Stimulated activated CD4-positive, alpha-beta T cell treated with anti-CD3 and anti-CD28 coated beads, Interleukin-12 subunit alpha, Interleukin-12 subunit beta, amount 100 ng/mL, for 4 hours (primary cell): ENCODE results near the gene ZSWIM3.
A peak's percentile ranks its signal among the peaks of the same experiment; 100 is the strongest.
"Not testable (repeated sequence)": the region's sequence is repeated elsewhere in the genome, so short reads cannot be mapped to it uniquely, and the experiment has no call there.

Experiments
- DNase-seq: peaks from one replicate; pipeline ENCODE4 v3.0.0-alpha.2; 2020

ZSWIM3 gene

DNA sequence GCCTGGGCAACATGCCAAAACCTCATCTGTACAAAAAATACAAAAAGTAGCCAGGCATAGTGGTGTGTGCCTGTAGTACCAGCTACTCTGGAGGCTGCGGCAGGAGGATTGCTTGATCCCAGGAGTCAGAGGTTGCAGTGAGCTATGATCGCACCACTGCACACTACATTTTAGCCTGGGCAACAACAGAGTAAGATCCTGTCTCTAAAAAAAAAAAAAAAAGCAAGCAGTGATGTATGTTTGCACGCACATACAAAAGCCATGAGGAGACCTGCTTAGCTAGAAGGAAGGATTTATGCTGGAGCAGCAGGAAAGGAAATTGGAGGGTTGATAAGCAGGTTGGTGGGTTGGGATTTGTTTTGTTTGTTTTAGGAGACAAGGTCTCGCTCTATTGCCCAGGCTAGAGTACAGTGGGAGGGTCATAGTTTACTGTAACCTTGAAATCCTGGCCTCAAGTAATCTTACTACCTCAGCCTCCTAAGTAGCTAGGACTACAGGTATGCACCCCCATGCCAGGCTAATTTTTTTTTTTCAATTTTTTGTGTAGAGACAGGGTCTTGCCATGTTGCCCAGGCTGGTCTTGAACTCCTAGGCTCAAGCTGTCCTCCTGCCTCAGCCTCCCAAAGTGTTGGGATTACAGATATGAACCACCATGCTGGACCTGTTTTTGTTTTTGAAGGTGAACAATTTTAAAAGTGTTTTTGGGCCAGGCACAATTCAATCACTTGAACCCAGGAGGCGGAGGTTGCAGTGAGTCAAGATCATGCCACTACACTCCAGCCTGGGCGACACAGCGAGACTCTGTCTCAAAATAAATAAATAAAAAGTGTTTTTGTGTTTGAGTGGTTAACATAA, 4.0 kb downstream of the ZSWIM3 start:
- no peak for DNase-seq

GRCh38 chr20:45863543-45864470, 6.4 kb downstream of the ZSWIM3 start:
- DNase-seq, result no peak

GRCh38 chr20:45866454-45866853, 9.0 kb downstream of the ZSWIM3 start:
- DNase-seq, result no peak

DNA sequence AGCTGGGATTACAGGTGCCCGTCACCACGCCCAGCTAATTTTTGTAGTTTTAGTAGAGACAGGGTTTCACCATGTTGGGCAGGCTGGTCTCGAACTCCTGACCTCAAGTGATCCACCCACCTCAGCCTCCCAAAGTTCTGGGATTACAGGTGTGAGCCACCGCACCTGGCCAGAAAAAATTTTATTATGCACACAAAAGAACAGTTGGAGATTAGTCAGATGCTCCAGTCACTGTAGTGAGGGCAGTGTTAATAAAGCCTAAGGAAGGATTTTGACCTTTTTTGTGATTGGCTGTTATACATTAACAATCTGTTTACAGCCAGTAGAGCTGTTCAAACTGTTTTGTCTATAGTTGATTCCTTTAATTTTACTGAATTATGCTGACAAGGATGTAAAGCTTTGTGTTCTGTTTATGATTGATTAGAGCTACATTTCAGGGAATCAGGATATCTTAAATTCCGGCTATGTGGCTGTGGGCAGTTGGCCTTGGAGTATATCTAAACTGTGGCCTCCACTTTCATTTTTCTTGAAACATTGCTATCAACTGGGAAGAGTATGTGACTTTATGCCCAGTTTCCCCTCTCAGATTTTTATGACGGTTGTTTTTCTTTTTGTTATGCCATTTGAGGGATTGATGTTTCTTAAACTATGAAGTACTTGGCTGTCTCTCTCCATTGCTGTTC, 9.9 kb downstream of the ZSWIM3 start:
- DNase-seq, result no peak

GRCh38 chr20:45867819-45868176, 10.4 kb downstream of the ZSWIM3 start:
- no peak for DNase-seq

DNA sequence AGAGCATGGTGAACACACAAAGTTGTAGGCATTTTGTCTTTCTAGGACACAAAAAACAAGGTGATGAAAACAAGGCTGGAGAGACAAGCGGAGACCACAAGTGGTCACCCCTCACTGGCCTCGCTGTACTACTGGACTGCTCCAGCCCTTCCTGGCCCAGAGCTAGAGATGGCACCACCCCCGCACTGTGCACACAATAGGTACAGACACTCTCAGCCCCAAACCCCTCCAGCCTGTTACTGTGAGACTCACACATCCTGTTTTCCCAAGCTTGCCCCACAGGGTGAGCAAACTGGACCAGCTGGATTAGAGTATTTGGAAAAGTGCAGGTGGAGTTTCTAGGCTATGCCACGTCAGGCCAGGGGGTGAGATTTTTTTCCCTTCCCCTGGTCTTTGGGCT, 15.2 kb downstream of the ZSWIM3 start:
- DNase-seq, result no peak

DNA sequence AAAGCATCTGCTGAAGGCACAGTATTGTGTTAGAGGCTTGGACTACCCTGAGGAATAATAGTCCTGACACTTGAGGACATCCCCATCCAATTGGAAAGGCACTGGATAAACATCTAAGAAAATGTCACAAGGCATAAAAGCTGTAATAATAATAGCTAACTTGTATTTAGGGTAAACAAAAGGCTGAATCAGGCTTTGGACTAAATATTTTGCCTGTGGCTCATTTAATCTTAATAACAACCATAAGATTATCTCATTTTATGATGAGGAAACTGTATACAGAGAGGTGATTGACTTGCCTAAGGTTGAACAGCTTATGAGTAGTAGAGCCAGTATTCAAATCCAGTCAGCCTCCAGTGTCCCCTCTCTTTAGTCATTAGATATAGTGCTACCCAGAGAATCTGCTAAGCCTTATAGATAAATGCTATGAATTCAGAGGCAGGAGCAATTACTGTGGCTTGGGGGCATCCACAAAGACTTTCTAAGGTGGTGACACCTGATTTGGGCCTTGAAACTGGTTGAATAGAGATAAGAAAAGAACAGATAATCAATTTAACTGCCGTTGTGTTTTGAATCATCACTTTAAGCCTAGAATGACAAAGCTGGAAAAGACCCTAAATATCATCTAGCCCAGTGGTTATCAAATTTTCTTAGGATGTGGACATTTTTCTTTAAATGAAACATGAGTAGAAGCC, 16.1 kb downstream of the ZSWIM3 start:
- no peak for DNase-seq

- not testable (repeated sequence) for DNase-seq
Measured at GRCh38 chr20:45874104-45874481, 16.7 kb downstream of the ZSWIM3 start.

DNA sequence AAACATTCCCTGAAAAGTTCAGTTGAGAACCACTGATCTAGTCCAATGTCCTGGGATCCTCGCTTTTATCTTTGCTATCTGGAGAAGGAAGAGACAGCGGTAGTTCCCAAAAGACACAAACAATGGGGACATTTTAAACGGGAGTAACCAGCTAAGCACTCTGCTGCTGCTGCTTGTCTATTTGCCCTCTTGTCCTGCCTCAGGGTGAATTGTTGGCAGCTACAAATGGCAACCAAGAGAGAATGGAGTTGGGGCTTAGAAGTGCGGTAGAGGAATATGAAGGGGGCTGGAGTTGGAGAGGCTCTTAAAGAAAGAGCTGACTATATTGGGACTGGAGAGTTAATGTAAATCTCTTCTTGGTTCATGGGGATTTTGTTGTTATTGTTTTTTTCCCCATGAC, 17.2 kb downstream of the ZSWIM3 start:
- DNase-seq, result no peak

GRCh38 chr20:45878076-45878761, 20.8 kb downstream of the ZSWIM3 start:
- DNase-seq, result no peak

DNA sequence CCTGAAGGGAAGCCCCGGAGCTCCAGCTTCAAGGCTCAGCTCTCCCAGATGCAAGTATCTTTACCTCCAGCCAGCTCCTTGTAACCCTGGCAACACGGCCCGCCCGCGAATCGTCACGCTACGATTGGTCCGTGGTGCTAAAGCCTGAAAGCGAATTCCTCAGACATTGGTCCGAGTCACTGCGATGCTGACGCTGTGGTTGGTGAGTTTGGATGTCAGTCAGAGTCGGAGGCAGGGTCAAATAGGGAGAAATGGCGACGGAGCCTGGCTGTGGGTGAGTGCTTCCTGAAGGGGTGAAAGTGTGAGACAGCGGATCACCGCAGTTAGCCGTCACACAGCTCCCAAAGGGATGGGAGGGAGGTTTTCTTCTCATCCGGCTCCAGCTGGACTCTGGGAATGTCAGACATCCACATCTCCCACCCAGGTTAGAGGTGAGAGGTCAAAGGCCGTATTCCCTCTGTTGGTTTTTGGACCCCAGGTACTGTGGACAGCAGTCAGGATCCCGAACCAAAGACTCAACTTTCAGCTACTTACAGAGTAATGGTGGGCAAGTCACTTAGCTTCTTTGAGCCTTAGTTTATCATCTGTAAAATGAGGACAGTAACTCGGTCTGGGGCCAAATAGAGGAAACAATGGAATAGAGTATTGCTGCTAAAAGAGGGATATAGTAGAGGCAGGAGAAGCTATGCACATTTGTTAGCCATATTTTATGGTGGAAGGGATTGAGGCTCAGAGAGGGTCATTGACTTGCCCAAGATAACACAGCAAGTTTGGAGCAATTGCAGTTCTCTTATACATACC, 23.8 kb downstream of the ZSWIM3 start, which contains the start of gene ZSWIM1:
Gene ZSWIM1, plus strand, starts transcription at position 240 of the 801 bp plus-strand sequence. CDS start 1,366 bp downstream, outside the sequence.
- DNase-seq, result peak; percentile 98

DNA sequence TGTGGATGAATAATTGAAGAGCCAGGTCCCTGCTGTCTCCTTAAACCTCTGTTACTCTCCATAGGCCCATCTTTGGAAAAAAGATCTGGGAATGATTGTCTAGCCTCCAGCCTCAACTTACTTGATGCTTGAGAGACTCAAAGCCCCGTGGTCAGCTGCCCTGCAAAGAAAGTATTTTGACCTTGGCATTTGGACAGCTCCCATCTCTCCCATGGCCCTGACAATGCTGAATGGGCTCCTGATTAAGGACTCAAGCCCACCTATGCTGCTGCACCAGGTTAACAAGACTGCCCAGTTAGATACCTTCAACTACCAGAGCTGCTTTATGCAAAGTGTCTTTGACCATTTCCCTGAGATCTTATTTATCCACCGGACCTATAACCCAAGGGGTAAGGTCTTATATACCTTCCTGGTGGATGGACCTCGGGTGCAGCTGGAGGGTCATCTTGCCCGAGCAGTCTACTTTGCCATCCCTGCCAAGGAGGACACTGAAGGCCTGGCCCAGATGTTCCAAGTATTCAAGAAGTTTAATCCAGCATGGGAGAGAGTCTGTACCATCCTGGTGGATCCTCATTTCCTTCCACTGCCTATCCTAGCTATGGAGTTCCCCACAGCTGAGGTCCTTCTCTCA, 25.2 kb downstream of the ZSWIM3 start:
- no peak for DNase-seq

GRCh38 chr20:45883100-45883469, 25.7 kb downstream of the ZSWIM3 start:
- no peak for DNase-seq

DNA sequence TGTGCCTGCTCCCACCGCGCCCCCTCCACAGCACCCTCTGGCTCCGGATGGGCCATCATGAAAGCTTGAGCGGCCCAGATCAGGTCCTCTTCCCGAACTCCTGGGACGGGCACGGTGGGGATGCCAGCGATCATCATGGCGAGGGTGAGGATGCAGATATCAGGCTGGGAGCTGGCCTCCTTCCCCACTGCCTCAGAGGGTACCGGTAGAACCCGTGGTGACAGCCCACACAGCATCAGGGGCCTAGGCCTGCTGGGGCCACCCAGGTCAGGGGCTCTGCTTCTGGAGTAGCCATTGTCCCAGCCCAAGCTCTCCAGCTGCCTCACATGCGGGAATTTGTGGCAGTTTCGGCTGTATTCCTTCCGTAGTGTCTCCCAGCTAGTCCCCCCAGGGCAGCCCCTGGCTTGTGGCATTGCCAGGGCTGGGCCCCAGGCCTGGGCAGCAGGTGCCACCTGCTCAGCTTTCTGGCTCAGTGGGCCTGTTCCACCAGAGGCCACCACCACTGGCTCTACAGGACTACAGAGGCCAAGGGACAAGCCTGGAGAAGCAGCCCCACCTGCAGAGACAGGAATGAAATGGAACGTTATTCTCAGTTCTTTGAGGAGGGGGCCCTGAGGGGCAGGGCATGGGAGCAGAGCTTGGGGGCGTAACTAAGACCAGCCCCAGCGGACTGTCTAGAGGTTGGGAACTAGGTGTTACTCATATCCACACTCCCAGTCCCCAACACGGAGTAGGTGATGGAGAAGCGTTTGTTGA, 29.4 kb downstream of the ZSWIM3 start:
- DNase-seq, result no peak

DNA sequence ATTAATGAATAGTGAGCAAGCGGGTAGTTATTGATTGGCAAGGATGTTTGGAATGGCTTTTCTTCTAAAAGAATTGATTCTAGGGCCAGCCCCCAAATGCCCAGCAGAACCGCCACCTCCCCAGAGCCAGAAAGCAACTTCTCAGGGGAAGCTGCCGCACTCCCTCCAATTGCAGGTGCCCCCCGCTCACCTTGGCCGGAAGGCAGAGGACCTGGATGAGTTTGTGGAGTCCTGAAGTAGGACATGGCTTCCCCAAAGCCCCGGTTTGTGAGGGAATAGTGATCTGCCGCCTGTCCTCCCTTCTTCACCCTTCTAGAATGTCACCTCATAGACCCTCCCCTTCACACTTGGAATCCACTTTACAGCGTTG, 29.9 kb downstream of the ZSWIM3 start, which contains the start of gene SPATA25:
Gene SPATA25, minus strand, starts transcription at position 277 of the 370 bp plus-strand sequence. Its CDS starts 32 bp downstream, at position 245.
- DNase-seq, result no peak

DNA sequence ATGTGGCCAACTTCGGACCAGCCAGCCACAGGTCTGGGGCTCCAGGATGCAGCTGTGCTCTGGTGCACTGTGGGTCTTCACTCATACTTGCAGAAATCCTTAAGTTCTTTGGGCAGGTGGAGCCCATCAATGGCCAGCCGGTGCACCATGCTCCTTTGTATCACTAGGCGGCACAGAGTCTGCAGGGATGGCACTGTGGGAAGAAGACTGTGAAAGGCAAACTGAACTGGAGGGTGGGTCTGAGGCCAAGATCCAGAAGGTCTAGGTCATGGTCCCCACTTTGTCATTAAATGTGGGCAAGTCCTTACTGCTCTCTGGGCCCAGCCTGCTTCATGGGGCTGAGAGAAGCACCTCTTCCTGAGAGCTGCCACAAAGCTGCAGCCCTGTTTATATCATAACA, 31.3 kb downstream of the ZSWIM3 start:
- DNase-seq, result no peak

- peak; percentile 41 for DNase-seq
Measured at GRCh38 chr20:45890077-45890984, 32.9 kb downstream of the ZSWIM3 start.
